Measurements from ENCODE around the gene RPA1.

- TF ChIP-seq CTCF (IDR thresholded peaks at IDR 0.05; ENCODE audit: poor library complexity, severe bottlenecking) (no peak), EZH2 (IDR thresholded peaks at IDR 0.05; ENCODE audit: borderline replicate concordance, insufficient read depth, low read length, poor library complexity, severe bottlenecking) (no peak), RAD21 (conservative IDR thresholded peaks at IDR 0.05) (no peak), MXI1 (conservative IDR thresholded peaks at IDR 0.05; ENCODE audit: poor library complexity, severe bottlenecking) (no peak)
Observed at GRCh38 chr17:1937461-1937860, 107.7 kb downstream of the RPA1 start.

Data from neural cell (in vitro differentiated cells).